GM23248 (cell line): ENCODE measurements around the gene ABCC3.

Experiments used
- EZH2 ChIP-seq: fragments of 200-600 bp; sonication (generic); IDR thresholded peaks from 2 replicates; pipeline ENCODE4 v1.6.1; 2018; ENCODE audit warnings: antibody characterized with exemption, mild to moderate bottlenecking; ENCODE audit not compliant: insufficient read depth, poor library complexity, severe bottlenecking
- EZH2phosphoT487 ChIP-seq: fragments of 200-600 bp; sonication (generic); IDR thresholded peaks from 2 replicates; pipeline ENCODE4 v1.6.1; 2018; ENCODE audit warnings: antibody characterized with exemption, moderate library complexity, mild to moderate bottlenecking, low read depth; ENCODE audit not compliant: insufficient read depth

- TF ChIP-seq EZH2 (no peak), EZH2phosphoT487 (no peak)
Observed at GRCh38 chr17:50605429-50605828, 29.3 kb upstream of the ABCC3 start.
